Small intestine (tissue), 7 donors: Measurements from ENCODE around the gene FCGBP. TPM values are rescaled to one million over a fixed set of nuclear protein-coding genes. Genes with fewer than 3 reads are reported as not detected.
"Not testable (repeated sequence)": the region's sequence is repeated elsewhere in the genome, so short reads cannot be mapped to it uniquely, and the experiment has no call there.

Experiments
- DNase-seq, 2 donors: peaks; one replicate each; pipeline versions ENCODE4 v3.0.0 to v3.0.0-alpha.2; 2013
- FAIRE-seq: peaks from 2 replicates; lab custom pipeline; 2012; peaks lifted over from hg19 to GRCh38; lab: Jason Lieb, UNC
- H3K27ac ChIP-seq, 3 donors: one replicate each; pipeline ENCODE4 v1.5.1; 2013; ENCODE audit warnings: low read length in 2 of 3, mild to moderate bottlenecking in 2 of 3, control low read depth in 1 of 3, inconsistent platforms in 1 of 3, low read depth in 1 of 3, moderate library complexity in 1 of 3
- H3K27me3 ChIP-seq, 3 donors: one replicate each; pipeline ENCODE4 v1.6.1; 2013; ENCODE audit warnings: low read length in 3 of 3, inconsistent platforms in 1 of 3; ENCODE audit not compliant: control insufficient read depth in 3 of 3, insufficient read depth in 3 of 3
- H3K36me3 ChIP-seq, 3 donors: one replicate each; pipeline ENCODE4 v1.6.1; 2013; ENCODE audit warnings: low read length in 3 of 3, inconsistent platforms in 1 of 3, low read depth in 1 of 3, mild to moderate bottlenecking in 1 of 3, moderate library complexity in 1 of 3; ENCODE audit not compliant: control insufficient read depth in 3 of 3, insufficient read depth in 2 of 3
- H3K4me1 ChIP-seq, 3 donors: one replicate each; pipeline ENCODE4 v1.6.1; 2013; ENCODE audit warnings: low read length in 2 of 3, inconsistent platforms in 1 of 3, low read depth in 1 of 3, mild to moderate bottlenecking in 1 of 3, moderate library complexity in 1 of 3; ENCODE audit not compliant: control insufficient read depth in 3 of 3, insufficient read depth in 2 of 3
- H3K4me3 ChIP-seq, 3 donors: one replicate each; pipeline ENCODE4 v1.5.1; 2013; ENCODE audit warnings: low read length in 3 of 3, control low read depth in 1 of 3, inconsistent platforms in 1 of 3, low read depth in 1 of 3, mild to moderate bottlenecking in 1 of 3, moderate library complexity in 1 of 3
- H3K9me3 ChIP-seq, 2 donors: one replicate each; pipeline ENCODE4 v1.6.1; 2013; ENCODE audit warnings: low read depth in 1 of 2, low read length in 1 of 2; ENCODE audit not compliant: control insufficient read depth in 2 of 2, insufficient read depth in 1 of 2
- WGBS, 3 donors: extraction: QIAGEN DNeasy Blood & Tissue Kit; methylation state at CpG; one replicate each; pipeline ENCODE4 v1.1.7; 2013; 5-methylcytosine and 5-hydroxymethylcytosine counted together
- polyA plus RNA-seq, 4 donors: library from polyadenylated mRNA; stranded (reverse) in 3 of 4; unstranded in 1 of 4; fragments of 200-250 nt in 3 of 4; fragments of 120-200 nt in 1 of 4; gene quantifications; one replicate each; pipeline versions ENCODE4 v1.2.1 to v1.2.3, GENCODE V29; 2013
- donor health status: healthy with polysubstance abuse.
- donor health status: control.
- donor health status: control.
- donor health status: Bipolar disorder and iron deficiency.
- donor health status: healthy.

The FCGBP gene
- polyA plus RNA-seq, 4 donors, result 17.0 to 743 (median 81.2) TPM

GRCh38 chr19:39915101-39915847 lies 19.2 kb downstream of the FCGBP start:
- Histone ChIP-seq H3K36me3 (peaks cover 0 to 15% (median 0%) of the 10 kb centered on the region in 3 donors), H3K9me3 (peaks cover 0 to 6% of the 10 kb centered on the region in 2 donors), H3K27me3 (peaks cover 0 to 2% (median 0%) of the 10 kb centered on the region in 3 donors), H3K27ac (no peak overlapping the region), H3K4me3 (no peak overlapping the region), H3K4me1 (no peaks in the 10 kb centered on the region)
- 63 to 91% (median 83%) methylated on average over 66 to 71 of the region's 71 CpGs for WGBS, 3 donors
- FAIRE-seq (no peak), DNase-seq (no peak)

GRCh38 chr19:39913682-39914333 lies 20.6 kb downstream of the FCGBP start:
- DNase-seq (peak; percentile 61 to 85), FAIRE-seq (no peak)
- no peak overlapping the region for H3K4me3 ChIP-seq
- 36 to 74% (median 48%) methylated on average over 20 of the region's 20 CpGs for WGBS, 3 donors
- no peaks in the 10 kb centered on the region for H3K9me3 ChIP-seq
- H3K4me1 ChIP-seq, result no peaks in the 10 kb centered on the region
- H3K27ac ChIP-seq, result peak overlapping the region in 1 of 3 donors; percentile 16
- peaks cover 0 to 12% (median 0%) of the 10 kb centered on the region in 3 donors for H3K36me3 ChIP-seq
- peaks cover 0 to 2% (median 0%) of the 10 kb centered on the region in 3 donors for H3K27me3 ChIP-seq

GRCh38 chr19:39908803-39909202 lies 25.6 kb downstream of the FCGBP start:
- no peak overlapping the region for H3K27ac ChIP-seq
- peaks cover 0 to under 1% (median 0%) of the 10 kb centered on the region in 3 donors for H3K36me3 ChIP-seq
- DNase-seq (no peak), FAIRE-seq (no peak)
- H3K27me3 ChIP-seq, result no peaks in the 10 kb centered on the region
- 90 to 92% (median 90%) methylated on average over 6 of the region's 6 CpGs for WGBS, 3 donors
- no peaks in the 10 kb centered on the region for H3K9me3 ChIP-seq
- no peak overlapping the region for H3K4me3 ChIP-seq
- H3K4me1 ChIP-seq, result no peaks in the 10 kb centered on the region

- 83 to 87% (median 85%) methylated on average over 5 of the region's 5 CpGs for WGBS, 3 donors
- FAIRE-seq (no peak), DNase-seq (no peak)
- Histone ChIP-seq H3K4me1 (no peaks in the 10 kb centered on the region), H3K9me3 (no peaks in the 10 kb centered on the region), H3K36me3 (no peaks in the 10 kb centered on the region), H3K27ac (no peak overlapping the region), H3K27me3 (no peaks in the 10 kb centered on the region), H3K4me3 (no peak overlapping the region)
Observed at GRCh38 chr19:39906820-39907611, 27.4 kb downstream of the FCGBP start.

- H3K36me3 ChIP-seq, result no peaks in the 10 kb centered on the region
- H3K27ac ChIP-seq, result no peak overlapping the region
- no peak overlapping the region for H3K4me3 ChIP-seq
- no peaks in the 10 kb centered on the region for H3K9me3 ChIP-seq
- no peaks in the 10 kb centered on the region for H3K4me1 ChIP-seq
- WGBS, 3 donors, result 93 to 95% (median 95%) methylated on average over 8 of the region's 8 CpGs
- DNase-seq (no peak), FAIRE-seq (no peak)
- H3K27me3 ChIP-seq, result no peaks in the 10 kb centered on the region
Observed at GRCh38 chr19:39906283-39906682, 28.2 kb downstream of the FCGBP start.

GRCh38 chr19:39903486-39904091 lies 30.8 kb downstream of the FCGBP start:
- H3K27ac ChIP-seq, DNase-seq, H3K27me3 ChIP-seq, H3K36me3 ChIP-seq, FAIRE-seq, H3K4me1 ChIP-seq, H3K4me3 ChIP-seq, H3K9me3 ChIP-seq: not testable (repeated sequence)
- 11 to 36% (median 20%) methylated on average over 3 to 4 of the region's 8 CpGs for WGBS, 3 donors

- not testable (repeated sequence) for H3K27me3 ChIP-seq, H3K4me1 ChIP-seq, H3K27ac ChIP-seq, DNase-seq, FAIRE-seq, H3K4me3 ChIP-seq, H3K9me3 ChIP-seq, H3K36me3 ChIP-seq
- WGBS, 3 donors, result 93 to 98% (median 94%) methylated on average over 7 to 14 of the region's 15 CpGs
Observed at GRCh38 chr19:39902326-39902725, 32.1 kb downstream of the FCGBP start.

- H3K4me3 ChIP-seq, FAIRE-seq, H3K27me3 ChIP-seq, H3K9me3 ChIP-seq, DNase-seq, H3K4me1 ChIP-seq, H3K27ac ChIP-seq, H3K36me3 ChIP-seq: not testable (repeated sequence)
- WGBS, 3 donors, result 92 to 95% (median 94%) methylated on average over 3 to 6 of the region's 7 CpGs
Observed at GRCh38 chr19:39901681-39902080, 32.8 kb downstream of the FCGBP start.
